T47D (cell line): ENCODE measurements around the gene RMRP.

Source experiments
- DNase-seq, 2 experiments: peaks; one replicate each; pipeline versions ENCODE4 v3.0.0 to v3.0.0-alpha.2; 2011 to 2012; ENCODE audit warnings: low read depth in 1 of 2, low spot score in 1 of 2
- JUND ChIP-seq: IDR thresholded peaks from 2 replicates; pipeline ENCODE4 v1.6.1; 2012; ENCODE audit warnings: low read depth
- in situ Hi-C: cut with HindIII; loops from 2 replicates; pipeline ENCODE4 v1.10.0; 2016; ENCODE audit warnings: low sequenced_read_pairs, low pct_unique_long_range_greater_than_20kb

RMRP gene

GRCh38 chr9:35683323-35683722, 25.5 kb upstream of the RMRP start:
- TF ChIP-seq JUND: no peak
- in situ Hi-C loops: no loop called here
- DNase-seq: no peak

GRCh38 chr9:35682520-35683315, 24.9 kb upstream of the RMRP start:
- in situ Hi-C loops: no loop called here
- no peak for TF ChIP-seq JUND
- no peak for DNase-seq

- in situ Hi-C loops: no loop called here
- TF ChIP-seq JUND: no peak
- no peak for DNase-seq
These were observed 24.2 kb upstream of the RMRP start for GRCh38 chr9:35682051-35682450.

GRCh38 chr9:35681341-35682002, 23.7 kb upstream of the RMRP start:
- in situ Hi-C loops: no loop called here
- DNase-seq: no peak
- no peak for TF ChIP-seq JUND

- DNase-seq: no peak
- TF ChIP-seq JUND: no peak
- in situ Hi-C loops: no loop called here
These were observed 22.7 kb upstream of the RMRP start for GRCh38 chr9:35680331-35681105.

- no peak for TF ChIP-seq JUND
- no peak for DNase-seq
- in situ Hi-C loops: no loop called here
These were observed 22.0 kb upstream of the RMRP start for GRCh38 chr9:35679766-35680330.

- no peak for TF ChIP-seq JUND
- in situ Hi-C loops: no loop called here
- DNase-seq: no peak
These were observed 21.3 kb upstream of the RMRP start for GRCh38 chr9:35679091-35679490.

- in situ Hi-C loops: no loop called here
- DNase-seq: no peak
- no peak for TF ChIP-seq JUND
These were observed 18.0 kb upstream of the RMRP start for GRCh38 chr9:35675732-35676392.

DNA sequence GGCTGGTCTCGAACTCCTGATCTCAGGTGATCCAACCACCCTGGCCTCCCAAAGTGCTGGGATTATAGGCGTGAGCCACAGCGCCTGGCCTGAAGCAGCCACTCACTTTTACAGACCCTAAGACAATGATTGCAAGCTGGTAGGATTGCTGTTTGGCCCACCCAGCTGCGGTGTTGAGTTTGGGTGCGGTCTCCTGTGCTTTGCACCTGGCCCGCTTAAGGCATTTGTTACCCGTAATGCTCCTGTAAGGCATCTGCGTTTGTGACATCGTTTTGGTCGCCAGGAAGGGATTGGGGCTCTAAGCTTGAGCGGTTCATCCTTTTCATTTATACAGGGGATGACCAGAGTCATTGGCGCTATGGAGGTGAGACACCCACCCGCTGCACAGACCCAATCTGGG, 17.4 kb upstream of the RMRP start:
- no peak for TF ChIP-seq JUND
- no peak for DNase-seq
- in situ Hi-C loops: no loop called here

GRCh38 chr9:35674025-35674361, 16.2 kb upstream of the RMRP start:
- in situ Hi-C loops: no loop called here
- no peak for TF ChIP-seq JUND
- DNase-seq: no peak

DNA sequence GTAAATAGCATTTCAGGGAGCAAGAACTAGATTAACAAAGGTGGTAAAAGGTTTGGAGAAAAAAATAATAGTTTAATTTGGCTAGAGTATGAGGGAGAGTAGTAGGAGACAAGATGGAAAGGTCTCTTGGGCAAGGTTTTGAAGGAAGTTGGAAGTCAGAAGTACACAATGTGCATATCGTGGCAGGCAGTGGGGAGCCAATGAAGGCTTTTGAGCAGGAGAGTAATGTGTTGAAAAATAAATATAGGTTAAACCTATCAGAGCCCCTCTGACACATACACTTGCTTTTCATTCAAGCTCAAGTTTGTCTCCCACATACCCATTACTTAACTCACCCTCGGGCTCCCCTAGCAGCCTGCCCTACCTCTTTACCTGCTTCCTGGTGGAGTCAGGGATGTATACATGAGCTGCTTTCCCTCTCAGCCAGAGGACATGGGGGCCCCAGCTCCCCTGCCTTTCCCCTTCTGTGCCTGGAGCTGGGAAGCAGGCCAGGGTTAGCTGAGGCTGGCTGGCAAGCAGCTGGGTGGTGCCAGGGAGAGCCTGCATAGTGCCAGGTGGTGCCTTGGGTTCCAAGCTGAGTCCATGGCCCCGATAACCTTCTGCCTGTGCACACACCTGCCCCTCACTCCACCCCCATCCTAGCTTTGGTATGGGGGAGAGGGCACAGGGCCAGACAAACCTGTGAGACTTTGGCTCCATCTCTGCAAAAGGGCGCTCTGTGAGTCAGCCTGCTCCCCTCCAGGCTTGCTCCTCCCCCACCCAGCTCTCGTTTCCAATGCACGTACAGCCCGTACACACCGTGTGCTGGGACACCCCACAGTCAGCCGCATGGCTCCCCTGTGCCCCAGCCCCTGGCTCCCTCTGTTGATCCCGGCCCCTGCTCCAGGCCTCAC, 15.6 kb upstream of the RMRP start, which contains the start of gene CA9:
Gene CA9 (plus strand): TSS at position 797 of the 893 bp plus-strand sequence. CDS start 32 bp downstream, at position 829.
- in situ Hi-C loops: no loop called here
- no peak for DNase-seq

More for the DNA sequence above, 15.6 kb upstream of the RMRP start, which contains the start of gene CA9:
- TF ChIP-seq JUND: no peak
